NCI-H345 (cell line): Measurements from ENCODE around the gene AQP5.

Experiments
- DNase-seq: peaks from one replicate; lab custom pipeline; 2025; lab: John Stamatoyannopoulos, UW

The AQP5 gene

DNA sequence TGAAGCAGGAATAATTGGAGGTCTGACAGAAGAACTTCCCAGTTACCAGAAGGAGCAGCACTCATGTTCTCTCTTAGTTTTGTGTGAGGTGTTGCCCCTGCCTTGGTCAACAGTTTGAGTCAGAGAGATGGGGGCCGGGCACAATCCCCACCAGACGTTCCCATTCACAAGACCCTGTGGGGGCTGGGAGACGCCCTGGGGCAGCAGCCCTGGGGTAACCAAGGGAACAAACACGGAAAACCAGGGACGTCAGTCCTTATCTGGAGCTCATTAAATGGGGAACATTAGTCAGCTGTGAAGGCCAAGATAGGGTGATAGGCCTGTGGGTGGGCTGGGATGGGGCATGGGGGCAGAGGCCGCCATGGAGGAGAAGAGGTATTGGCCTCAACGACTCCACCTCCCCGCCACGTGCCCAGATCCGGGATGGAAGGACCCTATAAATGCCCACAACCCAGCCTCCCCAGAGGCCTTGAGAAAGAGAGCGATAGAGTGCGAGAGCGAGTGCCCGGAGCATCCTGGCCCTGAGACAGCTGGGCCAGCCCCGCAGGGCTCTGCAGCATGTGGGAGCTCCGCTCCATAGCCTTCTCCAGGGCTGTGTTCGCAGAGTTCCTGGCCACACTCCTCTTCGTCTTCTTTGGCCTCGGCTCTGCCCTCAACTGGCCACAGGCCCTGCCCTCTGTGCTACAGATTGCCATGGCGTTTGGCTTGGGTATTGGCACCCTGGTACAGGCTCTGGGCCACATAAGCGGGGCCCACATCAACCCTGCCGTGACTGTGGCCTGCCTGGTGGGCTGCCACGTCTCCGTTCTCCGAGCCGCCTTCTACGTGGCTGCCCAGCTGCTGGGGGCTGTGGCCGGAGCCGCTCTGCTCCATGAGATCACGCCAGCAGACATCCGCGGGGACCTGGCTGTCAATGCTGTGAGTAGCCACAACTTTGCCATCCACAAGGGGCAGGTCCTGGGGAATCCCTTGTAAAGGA lies 11.1 kb upstream of the AQP5 start, which contains the start of gene AQP2:
TSS of gene AQP2 (plus strand) at position 465 of the 979 bp plus-strand sequence. CDS start at position 559, 94 bp downstream.
- no peak for DNase-seq

DNA sequence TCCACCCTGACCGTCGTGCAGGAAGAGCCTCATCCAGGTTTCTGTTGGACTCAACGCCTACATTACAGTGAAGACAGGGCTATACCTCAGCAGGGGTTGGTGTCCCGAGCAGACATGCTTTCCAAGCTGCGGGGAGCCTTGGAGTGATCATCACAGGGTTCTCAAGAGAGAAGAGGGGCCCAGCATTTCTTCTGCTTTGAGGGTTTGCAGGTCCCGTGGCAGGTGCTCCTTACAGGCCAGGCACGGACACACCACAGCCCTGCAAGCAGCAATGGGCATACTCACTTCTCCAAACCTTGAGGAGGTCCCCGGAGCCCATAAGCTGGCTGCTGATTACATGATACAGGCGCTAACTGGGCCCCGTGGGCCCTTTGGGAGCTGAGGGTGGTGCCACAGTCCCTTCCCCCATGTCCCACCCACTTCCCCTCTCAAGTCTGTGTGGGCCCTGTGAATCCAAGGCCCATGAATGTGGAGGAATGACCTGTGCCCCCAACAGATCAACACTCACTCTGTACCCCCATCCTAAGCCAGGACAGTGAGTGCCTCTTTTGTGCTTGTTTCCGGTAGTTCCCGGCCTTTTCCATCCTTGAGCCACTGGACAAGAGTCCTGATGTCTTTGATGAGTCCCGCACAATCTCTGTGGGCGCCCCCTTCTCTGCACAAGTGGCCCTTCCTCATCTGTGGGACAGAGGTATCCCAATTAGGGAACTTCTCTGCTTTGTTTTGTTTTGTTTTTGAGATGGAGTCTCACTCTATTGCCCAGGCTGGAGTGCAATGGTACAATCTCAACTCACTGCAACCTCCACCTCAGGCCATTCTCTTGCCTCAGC lies 10.0 kb upstream of the AQP5 start:
- DNase-seq: no peak

DNA sequence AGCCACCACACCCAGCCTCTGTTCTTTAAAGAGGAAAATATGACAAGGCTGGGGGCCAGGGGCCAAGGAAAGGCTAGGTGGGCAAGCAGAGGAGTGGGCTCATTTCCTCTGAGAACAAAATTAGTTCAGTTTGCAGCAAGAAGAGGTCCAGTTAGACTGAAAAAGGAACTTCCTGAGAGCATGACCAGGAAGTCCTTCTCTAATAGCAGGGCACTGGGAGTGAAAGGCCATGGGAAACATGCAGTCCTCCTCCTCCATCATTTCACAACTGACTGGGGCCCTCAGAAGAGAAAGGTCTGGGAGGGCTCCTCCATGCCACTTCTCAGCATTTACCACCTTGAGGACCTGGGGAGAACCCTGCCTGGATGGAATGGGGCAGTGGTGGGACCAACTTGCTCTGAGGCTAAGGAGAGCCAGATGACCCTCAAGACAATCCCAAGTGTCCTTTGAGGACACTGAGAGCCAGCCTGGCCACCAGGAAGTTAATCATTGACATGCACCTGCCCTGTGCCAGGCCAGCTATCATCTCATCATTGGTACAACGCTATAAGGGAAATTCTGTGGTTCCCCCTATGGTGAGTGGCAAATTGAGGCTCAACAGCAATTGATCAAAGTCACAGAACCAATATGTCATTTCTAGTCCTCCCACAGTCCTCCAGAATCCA lies 9.1 kb upstream of the AQP5 start:
- DNase-seq: no peak

DNA sequence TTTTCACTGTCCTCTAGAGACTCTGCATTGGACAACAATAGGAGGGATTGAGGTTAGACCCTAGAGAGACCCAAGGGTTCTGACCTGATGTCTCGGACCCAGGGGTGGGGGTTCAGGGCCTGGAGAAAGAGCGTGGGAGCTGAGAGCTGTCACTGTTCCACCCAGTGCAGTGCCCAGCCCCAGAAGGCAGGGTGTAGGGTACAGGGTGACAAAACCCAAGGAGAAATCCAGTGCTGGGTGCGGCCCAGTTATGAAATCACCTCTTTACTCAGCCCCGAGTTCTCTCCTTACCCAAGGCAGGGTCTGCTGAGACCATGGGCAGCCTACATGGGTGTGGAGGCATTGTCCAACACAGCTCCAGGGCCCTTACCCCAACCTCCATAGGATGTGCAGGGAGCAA lies 8.5 kb upstream of the AQP5 start:
- no peak for DNase-seq

DNA sequence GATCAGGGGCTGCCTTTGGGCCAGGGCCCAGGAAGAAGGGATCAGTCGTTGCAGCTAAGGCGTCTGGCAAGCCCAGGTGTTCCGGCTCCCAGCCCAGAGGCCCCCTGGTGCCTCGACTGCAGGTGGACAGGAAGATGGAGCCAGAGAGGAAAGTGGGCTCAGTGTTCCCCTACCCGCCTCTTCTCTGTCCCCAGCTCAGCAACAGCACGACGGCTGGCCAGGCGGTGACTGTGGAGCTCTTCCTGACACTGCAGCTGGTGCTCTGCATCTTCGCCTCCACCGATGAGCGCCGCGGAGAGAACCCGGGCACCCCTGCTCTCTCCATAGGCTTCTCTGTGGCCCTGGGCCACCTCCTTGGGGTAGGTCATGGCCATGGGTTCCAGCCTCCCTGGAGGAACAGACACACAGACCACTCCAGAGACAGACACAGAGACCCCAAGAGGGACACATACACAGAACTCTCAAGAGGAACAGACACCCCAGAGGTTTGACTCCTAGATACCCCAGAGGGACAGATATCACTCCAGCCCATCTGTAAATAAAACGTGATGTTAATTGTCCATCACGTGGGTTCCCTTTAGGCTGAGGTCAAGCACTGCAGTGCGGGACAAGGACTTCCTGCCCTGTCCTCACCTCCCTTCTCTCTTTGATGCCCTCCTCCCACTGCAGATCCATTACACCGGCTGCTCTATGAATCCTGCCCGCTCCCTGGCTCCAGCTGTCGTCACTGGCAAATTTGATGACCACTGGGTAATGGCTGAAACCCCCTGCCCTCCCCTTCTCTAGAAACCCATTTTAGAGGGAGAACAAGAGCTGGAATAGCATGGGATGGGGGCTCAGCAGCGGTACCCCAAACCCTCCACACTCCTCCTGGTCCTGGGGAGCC lies 7.5 kb upstream of the AQP5 start:
- no peak for DNase-seq

DNA sequence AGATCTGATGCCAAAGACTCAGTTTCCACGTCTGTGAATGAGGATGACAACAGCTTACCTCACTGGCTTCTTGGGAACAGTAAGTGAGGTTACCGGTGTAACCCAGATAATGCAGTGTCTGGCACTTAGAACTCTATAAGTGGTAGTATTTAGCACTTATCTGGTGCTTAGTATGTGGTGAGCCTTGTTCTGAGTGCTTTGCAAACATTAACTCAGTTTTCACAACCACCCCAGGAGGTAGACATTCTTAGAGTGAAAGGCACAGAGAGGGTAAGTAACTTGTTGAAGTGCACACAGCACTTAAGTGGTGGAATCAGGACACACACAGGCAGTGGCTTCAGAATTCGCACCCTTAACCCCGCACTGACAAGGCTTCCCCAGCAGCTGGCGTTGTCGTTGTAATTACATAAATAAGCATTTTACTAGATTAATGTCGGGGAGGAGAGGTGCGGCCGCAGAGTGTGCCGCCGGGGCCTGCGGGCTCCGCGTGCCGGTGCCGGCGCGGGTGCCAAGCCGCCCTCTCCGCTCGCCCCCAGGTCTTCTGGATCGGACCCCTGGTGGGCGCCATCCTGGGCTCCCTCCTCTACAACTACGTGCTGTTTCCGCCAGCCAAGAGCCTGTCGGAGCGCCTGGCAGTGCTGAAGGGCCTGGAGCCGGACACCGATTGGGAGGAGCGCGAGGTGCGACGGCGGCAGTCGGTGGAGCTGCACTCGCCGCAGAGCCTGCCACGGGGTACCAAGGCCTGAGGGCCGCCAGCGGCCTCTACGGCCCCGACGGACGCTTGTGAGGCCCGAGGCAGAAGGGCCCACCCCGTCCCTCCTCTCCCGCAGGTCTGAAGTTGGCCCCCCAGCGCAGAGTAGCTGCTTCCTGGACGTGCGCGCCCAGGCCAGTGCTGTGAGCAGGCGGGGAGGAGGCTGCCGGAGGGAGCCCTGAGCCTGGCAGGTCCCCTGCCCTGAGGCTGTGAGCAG lies 6.5 kb upstream of the AQP5 start:
- no peak for DNase-seq

DNA sequence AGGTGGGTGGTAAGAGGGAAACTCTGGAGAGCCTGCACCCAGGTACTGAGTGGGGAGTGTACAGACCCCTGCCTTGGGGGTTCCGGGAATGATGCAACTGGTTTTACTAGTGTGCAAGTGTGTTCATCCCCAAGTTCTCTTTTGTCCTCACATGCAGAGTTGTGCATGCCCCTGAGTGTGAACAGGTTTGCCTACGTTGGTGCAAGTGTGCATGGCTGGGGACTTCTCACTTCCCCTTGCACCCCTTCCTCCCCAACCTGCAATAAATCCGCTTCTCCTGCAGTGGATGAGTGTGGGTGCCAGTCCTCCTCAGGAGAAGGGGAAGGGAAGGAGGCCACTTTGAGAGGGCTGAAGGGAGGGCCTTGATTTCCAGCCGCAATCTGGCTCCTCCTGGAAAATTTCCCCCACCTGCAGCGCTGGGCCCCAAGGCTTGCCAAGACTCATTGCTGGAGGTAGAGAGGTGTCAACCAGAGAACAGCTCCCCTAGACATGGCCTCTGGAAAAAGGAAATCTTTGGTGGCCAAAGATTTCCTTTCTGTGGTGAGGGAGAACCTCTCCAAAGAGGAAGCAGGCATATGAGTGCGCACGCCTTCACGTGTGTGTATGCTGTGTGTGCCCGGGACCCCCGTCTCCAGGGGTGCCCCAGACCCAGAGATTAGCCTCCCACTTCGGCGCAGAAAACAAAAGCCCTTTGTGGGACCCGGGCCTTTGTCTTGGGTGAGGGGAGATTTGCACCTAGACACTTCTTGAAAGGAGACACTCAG lies 5.6 kb upstream of the AQP5 start:
- no peak for DNase-seq

DNA sequence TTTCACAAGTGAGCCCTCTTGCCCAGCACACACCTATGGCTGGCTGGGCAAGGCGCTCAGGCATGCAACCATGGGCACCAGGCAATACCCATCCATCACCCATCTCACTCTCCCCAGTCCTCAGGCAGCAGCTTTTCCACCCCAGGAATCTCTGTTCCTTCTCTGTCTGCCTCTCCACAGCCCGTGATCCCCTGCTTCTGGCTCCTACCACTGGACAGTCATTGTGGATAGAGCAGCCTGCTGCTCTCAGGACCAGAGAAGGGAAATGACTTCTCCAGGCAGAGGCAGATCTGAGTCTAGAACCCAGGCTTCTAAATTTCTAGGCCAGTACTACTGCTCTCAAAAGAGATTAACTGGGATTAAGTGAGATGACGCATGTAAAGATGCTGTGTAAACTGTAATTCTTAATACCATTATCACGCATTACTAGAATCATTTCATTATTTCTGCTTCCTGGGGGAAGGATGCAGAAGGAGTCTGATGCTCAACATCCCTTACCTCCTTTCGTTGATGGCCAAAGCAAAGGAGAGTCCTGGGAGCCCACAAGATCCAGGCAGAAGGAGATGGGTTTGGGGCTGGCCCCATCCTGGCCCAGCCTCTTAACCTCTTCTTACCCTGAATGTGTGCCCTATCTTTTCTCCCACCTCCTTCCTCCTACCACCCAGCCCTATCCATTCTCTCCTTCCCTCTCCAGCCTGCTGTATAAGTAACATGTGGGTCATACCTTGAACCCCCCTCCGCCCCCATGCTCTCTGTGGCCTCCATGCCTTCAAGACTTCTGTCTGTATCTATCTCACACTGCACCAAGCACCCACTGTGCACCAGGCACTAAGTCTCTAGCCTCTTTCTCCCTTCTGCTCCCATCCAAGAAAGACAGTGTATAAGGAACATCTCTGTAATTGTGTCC lies 4.8 kb upstream of the AQP5 start:
- DNase-seq: no peak

DNA sequence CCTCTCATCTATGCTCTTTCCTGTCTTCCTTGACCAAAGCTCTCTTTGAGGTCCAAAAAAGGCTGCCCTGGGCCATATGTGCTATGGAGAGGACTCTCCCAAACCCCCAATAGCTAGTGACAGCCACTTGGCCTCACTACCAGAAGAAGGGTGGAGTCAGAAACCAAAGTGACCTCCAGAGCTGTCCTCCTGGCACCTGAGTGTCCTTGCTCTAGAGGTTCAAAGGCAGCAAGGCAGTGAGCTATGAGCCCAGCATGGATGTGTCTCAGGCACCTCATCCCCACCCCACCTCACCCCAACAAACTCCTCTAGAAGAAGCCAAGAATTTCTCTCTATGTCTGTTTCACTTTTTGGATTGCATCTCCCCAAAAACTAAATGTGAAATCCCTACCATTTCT lies 4.1 kb upstream of the AQP5 start:
- DNase-seq: no peak

DNA sequence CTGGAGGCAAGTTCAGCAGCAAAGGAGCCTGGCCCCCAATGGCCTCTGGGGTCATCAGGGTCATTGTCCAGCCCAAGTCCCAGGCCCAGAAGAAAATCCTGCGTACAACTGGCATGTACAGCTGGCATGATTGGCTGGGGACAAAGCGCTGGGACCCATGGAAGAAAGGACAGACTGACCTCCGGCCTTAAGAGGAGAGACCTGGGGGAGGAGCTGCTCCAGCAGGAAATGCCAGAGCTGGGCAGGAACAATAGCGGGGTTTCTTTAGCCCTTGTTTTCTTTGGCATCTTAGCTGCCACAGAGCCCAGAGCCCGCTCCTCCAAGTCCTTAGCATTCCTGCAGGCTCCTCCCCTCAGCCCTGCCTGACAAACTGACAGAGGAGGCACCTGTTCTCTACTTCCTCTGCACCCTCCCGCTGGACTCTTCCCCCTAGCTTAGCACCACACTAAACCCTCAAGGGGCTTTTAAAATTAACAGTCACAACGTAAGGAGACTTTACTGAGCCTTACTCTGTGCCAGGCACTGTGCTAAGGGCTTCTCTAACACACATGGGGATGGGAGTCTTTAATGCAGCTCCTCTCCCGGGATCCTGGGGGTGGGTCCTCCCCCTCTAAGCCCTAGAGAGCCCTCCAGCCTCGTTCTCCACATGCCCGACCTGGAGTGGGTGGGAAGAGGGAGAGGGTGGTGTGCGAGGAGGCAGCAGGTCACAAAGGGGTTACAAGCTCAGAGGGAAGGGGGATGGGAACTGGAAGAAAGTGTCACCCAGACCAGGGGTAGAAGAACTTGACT lies 1.8 kb upstream of the AQP5 start:
- no peak for DNase-seq

DNA sequence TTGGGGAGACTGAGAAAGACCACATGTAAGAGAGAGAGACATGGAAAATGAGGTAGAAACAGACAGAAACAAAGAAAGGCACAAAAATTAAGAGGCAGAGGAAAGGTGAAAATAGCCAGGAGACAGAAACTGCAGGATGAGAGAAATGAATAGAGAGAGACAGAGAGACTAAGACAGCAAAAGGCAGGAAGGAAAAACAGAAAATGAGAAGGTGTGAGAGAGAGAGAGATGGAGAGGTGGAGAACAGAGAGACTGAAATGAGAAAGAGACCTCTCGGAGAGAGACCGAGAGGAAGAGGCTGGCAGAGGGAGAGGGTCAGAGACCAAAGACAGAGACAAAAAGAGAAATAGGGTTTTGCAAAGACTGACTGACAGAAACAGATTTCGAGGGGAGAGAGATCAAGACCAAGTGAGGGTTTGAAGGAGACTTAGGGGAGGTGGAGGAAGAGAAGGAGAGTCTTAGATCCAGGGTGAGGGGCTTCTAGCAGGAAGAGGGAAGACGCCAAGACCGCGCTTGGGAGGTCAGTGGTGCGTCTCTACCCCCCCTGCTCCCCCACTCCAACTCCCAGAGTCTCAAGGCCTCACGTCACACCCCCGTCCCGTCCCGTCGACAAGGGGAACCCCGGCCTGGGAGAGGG lies 1.1 kb upstream of the AQP5 start:
- no peak for DNase-seq

DNA sequence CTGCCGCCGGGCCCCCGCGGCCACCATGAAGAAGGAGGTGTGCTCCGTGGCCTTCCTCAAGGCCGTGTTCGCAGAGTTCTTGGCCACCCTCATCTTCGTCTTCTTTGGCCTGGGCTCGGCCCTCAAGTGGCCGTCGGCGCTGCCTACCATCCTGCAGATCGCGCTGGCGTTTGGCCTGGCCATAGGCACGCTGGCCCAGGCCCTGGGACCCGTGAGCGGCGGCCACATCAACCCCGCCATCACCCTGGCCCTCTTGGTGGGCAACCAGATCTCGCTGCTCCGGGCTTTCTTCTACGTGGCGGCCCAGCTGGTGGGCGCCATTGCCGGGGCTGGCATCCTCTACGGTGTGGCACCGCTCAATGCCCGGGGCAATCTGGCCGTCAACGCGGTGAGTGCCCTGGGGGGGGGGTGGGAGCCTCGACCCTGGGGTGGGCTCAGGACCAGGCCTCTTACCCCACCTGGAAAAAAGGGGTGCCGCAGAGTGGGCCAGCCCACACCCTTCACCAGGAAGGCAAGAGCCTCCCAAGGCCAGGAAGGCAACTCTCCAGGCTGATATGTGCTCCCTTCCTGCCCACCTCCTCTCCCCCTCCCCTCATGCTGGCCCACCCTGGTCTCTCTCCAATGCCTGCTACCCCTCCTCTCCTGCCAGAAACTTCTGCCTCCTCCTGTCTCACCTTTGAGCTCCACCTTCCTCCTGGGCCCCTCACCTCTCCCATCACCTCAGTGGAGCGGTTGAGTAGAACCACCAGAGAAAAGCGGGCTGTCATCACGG lies 507 bp downstream of the AQP5 start:
- no peak for DNase-seq

DNA sequence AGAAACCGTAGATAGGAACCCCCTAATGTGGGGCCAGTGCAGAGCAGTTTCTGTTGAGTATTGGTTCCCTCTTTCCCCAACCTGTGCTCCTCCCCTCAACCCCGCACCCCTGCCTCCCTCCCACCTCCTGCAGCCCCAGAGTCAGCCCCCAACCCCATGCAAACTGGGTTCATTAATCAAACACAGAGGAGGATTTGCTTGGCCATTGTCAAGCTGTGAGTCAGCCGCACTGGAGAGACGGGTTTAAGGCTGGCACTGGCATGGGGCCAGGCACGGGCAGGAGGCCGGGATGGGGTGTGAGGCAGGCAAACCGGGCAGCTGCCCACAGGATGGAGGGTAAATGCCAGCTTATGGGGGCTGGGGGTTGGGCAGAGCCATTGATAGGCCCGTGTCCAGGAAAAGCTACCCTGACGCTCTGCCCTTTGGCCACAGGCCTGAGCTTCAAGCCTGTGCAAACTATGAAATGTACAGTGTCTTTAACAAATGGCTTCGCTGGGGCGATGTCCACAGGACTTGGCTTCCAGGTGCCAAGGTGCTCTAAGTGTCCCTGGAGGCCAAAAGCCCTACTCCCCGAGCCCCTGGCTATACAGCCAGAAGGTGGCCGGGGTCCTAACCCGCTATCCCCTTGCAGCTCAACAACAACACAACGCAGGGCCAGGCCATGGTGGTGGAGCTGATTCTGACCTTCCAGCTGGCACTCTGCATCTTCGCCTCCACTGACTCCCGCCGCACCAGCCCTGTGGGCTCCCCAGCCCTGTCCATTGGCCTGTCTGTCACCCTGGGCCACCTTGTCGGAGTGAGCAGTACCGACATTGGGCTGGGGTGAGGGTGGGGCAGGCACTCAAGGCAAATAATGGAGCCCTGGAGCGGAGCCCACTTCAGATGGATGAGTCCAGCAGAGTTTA lies 1.4 kb downstream of the AQP5 start:
- DNase-seq: peak; percentile 44

DNA sequence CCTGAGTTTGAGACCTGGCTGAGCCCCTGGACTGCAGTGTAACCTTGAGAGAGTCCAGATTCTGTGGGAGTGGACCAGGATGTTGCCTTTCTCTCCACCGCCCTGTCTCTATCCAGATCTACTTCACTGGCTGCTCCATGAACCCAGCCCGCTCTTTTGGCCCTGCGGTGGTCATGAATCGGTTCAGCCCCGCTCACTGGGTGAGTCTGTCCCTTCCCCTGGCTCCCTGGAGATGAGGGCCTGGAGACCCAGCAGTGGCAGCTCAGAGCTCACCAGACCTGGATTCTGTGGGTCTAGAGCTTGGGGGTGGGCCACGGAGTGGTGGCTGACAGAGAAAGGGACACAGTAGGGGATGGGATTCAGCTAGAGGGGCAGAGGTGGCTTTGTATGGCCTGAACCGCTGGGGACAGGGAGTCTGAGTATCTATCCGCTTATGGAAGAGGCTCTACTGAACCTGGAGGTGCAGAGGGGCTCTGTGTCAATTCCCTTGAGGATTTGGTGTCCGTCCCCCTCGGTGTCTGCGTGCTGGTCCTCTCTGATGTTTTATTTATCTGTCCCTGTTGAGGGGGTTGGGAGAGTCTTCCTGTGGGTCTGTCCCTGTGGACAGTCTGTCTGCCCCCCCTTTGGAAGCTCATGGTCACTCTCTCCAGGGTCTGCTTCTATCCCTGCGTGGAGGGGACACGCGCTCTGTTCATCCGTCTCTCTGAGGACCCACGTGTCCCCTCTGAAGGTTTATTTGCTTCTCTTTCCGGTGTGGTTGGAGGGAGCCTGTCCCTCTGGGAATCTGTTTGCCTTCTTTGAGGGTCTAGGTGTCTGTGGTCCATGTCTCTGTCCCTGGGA lies 2.5 kb downstream of the AQP5 start:
- DNase-seq: no peak
